Skeletal muscle tissue (tissue), 4 donors: ENCODE measurements around the gene SCN4A. TPM values are rescaled to one million over a fixed set of nuclear protein-coding genes. Genes with fewer than 3 reads are reported as not detected.
"Not testable (repeated sequence)": the region's sequence is repeated elsewhere in the genome, so short reads cannot be mapped to it uniquely, and the experiment has no call there.

Source experiments
- H3K27ac ChIP-seq: one replicate; pipeline ENCODE4 v1.7.0; 2013; ENCODE audit warnings: mild to moderate bottlenecking, low read depth, low read length, inconsistent platforms
- H3K27me3 ChIP-seq, 3 donors: one replicate each; pipeline ENCODE4 v1.7.0; 2013; ENCODE audit warnings: low read length in 3 of 3; ENCODE audit not compliant: control insufficient read depth in 3 of 3, insufficient read depth in 3 of 3
- H3K36me3 ChIP-seq, 3 donors: one replicate each; pipeline ENCODE4 v1.7.0; 2013; ENCODE audit warnings: low read length in 3 of 3; ENCODE audit not compliant: control insufficient read depth in 3 of 3, insufficient read depth in 3 of 3
- H3K4me1 ChIP-seq, 3 donors: one replicate each; pipeline ENCODE4 v1.7.0; 2013; ENCODE audit warnings: low read length in 3 of 3, mild to moderate bottlenecking in 3 of 3; ENCODE audit not compliant: control insufficient read depth in 3 of 3, insufficient read depth in 3 of 3
- H3K4me3 ChIP-seq, 3 donors: one replicate each; pipeline ENCODE4 v1.7.0; 2013; ENCODE audit warnings: low read length in 3 of 3
- H3K9ac ChIP-seq, 3 donors: one replicate each; pipeline ENCODE4 v1.7.0; 2013; ENCODE audit warnings: low read length in 3 of 3, mild to moderate bottlenecking in 3 of 3, moderate library complexity in 2 of 3, low read depth in 1 of 3
- H3K9me3 ChIP-seq, 3 donors: one replicate each; pipeline ENCODE4 v1.7.0; 2013; ENCODE audit warnings: low read length in 3 of 3; ENCODE audit not compliant: control insufficient read depth in 3 of 3
- total RNA-seq: library from RNA; depleted of rRNA; stranded (reverse); fragments of >200 nt; gene quantifications from one replicate; pipeline ENCODE4 v1.2.3, GENCODE V29; 2014
- donor health status: Osteomylitis.

The SCN4A gene
- total RNA-seq, result 32.9 TPM

DNA sequence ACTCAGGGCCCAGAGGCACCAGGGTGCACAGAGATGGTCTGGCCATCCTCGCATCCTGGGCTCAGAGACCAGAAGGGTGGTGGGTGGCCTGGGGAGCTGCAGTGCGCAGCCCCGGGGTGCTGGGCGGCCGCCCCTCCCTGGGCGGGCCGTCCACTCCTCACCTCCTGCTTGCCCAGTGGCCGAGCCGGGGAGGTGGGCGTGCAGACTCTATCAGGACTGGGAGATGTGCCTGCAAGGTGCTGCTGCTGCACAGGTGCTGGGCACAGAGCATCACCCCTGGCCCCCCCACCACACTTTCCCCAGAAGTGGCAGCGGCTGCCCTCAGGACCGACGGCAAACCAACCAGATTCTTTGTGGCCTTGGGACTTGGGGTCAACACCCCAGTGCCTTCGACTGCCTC is at the start of gene SCN4A:
Gene SCN4A, minus strand, starts transcription at position 123 of the 400 bp plus-strand sequence. Its CDS starts 77 bp downstream, at position 46.
- H3K4me1 ChIP-seq, result peaks cover 50 to 68% (median 53%) of the 10 kb centered on the region in 3 donors
- peak within 1 kb of the TSS in 2 of 3 donors; percentile 34 to 76 for H3K9ac ChIP-seq
- H3K4me3 ChIP-seq, result peak within 1 kb of the TSS in 1 of 3 donors; percentile 22
- H3K9me3 ChIP-seq, result no peaks in the 10 kb centered on the region
- peaks cover 26 to 35% (median 31%) of the 10 kb centered on the region in 3 donors for H3K36me3 ChIP-seq
- no peaks in the 10 kb centered on the region for H3K27me3 ChIP-seq
- peak within 1 kb of the TSS; percentile 90 for H3K27ac ChIP-seq

DNA sequence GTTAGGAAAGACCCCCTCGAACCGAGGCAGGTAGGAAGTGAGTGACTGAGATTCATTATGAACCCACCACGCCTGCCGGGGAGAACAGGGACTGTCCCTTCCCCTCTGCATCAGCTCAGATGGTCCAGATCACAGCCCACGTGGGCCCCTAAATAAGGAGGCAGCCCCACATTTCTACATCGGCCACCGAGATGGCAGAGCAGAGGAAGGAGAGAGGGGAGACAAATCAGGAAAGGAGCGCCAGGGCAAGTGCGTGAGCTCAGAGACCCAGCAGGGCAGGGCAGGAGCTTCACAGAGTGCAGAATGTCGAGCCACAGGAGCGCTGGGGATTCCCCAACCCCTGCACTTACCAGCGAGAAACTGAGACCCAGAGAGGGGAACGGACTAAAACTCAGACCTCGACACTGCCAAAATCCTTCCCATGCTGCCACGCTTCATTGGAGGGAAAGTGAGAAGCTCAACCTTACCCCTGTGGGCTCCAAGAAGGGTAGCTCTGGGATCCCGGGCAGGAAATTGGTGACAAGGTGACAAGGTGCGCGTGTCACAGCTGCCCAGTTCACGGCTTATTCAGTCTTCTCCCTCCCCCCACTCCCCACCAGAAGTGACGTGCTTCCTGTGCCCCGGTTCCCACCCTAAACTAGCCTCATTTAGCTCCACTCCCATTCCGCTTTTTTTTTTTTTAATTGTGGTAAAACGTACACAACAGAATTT is 47.5 kb upstream of the SCN4A start, which contains the start of gene ICAM2:
Gene ICAM2, minus strand, starts transcription at position 578 of the 711 bp plus-strand sequence. CDS start 13,942 bp downstream, outside the sequence.
- Histone ChIP-seq H3K4me1 (peaks cover 5 to 19% (median 12%) of the 10 kb centered on the region in 3 donors), H3K9ac (peak within 1 kb of the TSS; percentile 78 to 86 (median 81))

DNA sequence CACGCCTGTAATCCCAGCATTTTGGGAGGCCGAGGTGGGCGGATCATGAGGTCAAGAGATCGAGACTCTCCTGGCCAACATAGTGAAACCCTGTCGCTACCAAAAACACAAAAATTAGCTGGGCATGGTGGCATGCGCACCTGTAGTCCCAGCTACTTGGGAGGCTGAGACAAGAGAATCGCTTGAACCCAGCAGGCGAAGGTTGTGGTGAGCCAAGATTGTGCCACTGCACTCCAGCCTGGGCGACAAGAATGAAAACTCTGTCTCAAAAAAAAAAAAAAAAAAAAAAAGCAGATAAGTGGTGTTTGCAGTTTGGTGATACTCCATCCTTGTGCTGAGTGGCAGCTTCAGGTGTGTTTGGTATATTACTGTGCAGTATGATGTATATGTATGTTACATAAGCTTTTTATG is 46.8 kb upstream of the SCN4A start:
- H3K27ac ChIP-seq, result peak overlapping the region; percentile 77
- H3K4me3 ChIP-seq, result peak overlapping the region; percentile 72 to 89 (median 77)
- H3K36me3 ChIP-seq, H3K27me3 ChIP-seq, H3K9me3 ChIP-seq: not testable (repeated sequence)
- peak overlapping the region; percentile 78 to 86 (median 81) for H3K9ac ChIP-seq
- H3K4me1 ChIP-seq, result peaks cover 5 to 19% (median 9%) of the 10 kb centered on the region in 3 donors

More for the DNA sequence above, 47.5 kb upstream of the SCN4A start, which contains the start of gene ICAM2:
- Histone ChIP-seq H3K9me3 (no peaks in the 10 kb centered on the region), H3K27ac (peak within 1 kb of the TSS; percentile 77), H3K4me3 (peak within 1 kb of the TSS; percentile 72 to 89 (median 77)), H3K36me3 (no peaks in the 10 kb centered on the region), H3K27me3 (no peaks in the 10 kb centered on the region)

DNA sequence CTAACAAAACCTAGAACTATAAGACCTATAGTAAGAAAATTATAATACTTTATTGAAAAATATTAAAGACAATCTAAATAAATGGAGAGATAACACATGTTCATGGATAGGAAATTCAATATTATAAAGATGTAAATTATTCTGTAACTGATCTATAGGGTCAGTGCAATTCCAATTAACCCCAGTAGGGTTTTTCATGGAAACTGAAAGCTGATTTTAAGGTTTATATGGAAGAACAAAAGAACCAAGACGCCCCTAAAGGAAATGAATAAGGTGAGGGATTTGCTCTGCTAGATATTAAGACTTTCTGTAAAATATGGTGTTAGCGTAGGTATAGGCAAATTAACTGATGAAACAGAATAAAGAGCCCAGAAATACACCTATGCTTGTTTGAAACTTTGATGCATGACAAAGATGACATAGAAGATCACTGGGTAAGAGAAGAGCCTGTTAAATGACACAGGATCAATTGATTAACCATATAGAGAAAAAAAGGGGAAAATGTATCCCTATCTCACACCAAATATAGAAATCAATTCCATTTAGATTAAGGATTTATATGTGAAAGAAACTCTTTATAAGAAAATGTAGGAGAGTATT is 44.8 kb upstream of the SCN4A start:
- Histone ChIP-seq H3K27ac (no peak overlapping the region), H3K4me1 (peaks cover 5 to 19% (median 9%) of the 10 kb centered on the region in 3 donors), H3K9ac (no peak overlapping the region), H3K36me3 (no peaks in the 10 kb centered on the region), H3K27me3 (no peaks in the 10 kb centered on the region), H3K4me3 (peak overlapping the region in 1 of 3 donors; percentile 9), H3K9me3 (no peaks in the 10 kb centered on the region)

DNA sequence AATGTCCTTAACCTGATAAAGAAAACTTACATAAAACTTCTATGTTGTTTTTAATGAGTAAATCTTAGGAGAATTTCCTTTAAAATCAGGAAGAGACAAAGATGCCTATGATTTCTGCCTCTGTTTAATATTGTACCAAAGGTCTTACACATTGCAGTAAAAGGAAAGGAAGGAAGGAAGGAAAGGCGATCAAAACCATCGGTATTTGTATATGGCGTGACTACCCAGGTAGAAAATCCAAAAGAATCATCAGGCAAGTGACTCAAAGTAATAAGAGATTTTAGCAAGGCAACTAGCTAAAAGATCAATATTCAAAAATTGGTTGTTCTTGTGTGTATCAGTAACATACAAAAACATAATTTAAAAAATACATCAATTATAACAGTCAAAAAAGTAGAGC is 44.3 kb upstream of the SCN4A start:
- no peak overlapping the region for H3K9ac ChIP-seq
- no peak overlapping the region for H3K4me3 ChIP-seq
- H3K4me1 ChIP-seq, result peaks cover 5 to 19% (median 9%) of the 10 kb centered on the region in 3 donors
- H3K9me3 ChIP-seq, result no peaks in the 10 kb centered on the region
- H3K27ac ChIP-seq, result peak overlapping the region; percentile 54
- no peaks in the 10 kb centered on the region for H3K27me3 ChIP-seq
- no peaks in the 10 kb centered on the region for H3K36me3 ChIP-seq

DNA sequence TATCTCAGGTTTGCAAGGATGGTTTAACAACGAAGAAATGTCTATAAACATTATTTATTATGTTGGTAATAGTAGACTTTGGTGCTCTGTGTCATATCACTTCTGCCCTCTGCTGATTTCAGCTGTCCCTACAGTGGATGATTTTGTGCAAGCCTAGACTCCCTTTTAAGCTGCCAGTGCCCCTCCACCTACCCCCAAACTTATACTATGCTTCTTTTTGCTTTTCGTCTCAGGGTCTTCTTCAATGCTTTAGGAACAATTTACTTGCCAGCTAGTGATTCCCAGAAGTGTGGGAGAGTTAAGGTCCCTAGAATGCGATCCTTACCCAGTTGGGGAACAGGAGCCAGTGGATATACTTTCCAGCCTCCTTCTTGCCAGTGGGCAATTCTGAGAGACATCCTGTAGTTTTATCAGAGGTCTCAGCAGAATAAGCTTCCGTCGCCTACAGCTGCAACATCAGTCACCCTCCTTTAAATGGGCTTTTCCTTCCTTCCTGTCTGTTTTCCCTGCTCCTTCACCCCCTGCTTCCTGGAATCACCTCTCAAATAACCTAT is 43.6 kb upstream of the SCN4A start:
- H3K9me3 ChIP-seq, result no peaks in the 10 kb centered on the region
- H3K4me1 ChIP-seq, result peaks cover 5 to 19% (median 9%) of the 10 kb centered on the region in 3 donors
- H3K36me3 ChIP-seq, result no peaks in the 10 kb centered on the region
- peak overlapping the region in 1 of 3 donors; percentile 36 for H3K9ac ChIP-seq
- H3K4me3 ChIP-seq, result peak overlapping the region in 1 of 3 donors; percentile 24
- H3K27me3 ChIP-seq, result no peaks in the 10 kb centered on the region
- peak overlapping the region; percentile 54 for H3K27ac ChIP-seq

DNA sequence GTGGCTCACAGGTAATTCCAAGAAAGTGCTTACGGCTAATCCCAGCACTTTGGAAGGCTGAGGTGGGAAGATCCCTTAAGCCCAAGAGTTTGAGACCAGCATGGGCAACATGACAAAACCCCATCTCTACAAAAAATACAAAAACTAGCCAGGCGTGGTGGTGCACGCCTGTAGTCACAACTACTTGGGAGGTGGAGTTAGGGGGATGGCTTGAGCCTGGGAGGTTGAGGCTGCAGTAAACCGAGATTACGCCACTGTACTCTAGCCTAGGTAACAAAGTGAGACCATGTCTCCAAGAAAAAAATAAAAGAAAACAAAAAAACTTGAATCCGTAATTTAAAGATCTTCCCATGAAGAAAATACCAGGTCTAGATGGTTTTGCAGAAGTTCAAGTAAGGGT is 42.7 kb upstream of the SCN4A start:
- Histone ChIP-seq H3K9me3 (no peaks in the 10 kb centered on the region), H3K27me3 (no peaks in the 10 kb centered on the region), H3K4me1 (peaks cover 5 to 10% (median 5%) of the 10 kb centered on the region in 3 donors), H3K27ac (no peak overlapping the region), H3K36me3 (no peaks in the 10 kb centered on the region), H3K9ac (no peak overlapping the region), H3K4me3 (no peak overlapping the region)

DNA sequence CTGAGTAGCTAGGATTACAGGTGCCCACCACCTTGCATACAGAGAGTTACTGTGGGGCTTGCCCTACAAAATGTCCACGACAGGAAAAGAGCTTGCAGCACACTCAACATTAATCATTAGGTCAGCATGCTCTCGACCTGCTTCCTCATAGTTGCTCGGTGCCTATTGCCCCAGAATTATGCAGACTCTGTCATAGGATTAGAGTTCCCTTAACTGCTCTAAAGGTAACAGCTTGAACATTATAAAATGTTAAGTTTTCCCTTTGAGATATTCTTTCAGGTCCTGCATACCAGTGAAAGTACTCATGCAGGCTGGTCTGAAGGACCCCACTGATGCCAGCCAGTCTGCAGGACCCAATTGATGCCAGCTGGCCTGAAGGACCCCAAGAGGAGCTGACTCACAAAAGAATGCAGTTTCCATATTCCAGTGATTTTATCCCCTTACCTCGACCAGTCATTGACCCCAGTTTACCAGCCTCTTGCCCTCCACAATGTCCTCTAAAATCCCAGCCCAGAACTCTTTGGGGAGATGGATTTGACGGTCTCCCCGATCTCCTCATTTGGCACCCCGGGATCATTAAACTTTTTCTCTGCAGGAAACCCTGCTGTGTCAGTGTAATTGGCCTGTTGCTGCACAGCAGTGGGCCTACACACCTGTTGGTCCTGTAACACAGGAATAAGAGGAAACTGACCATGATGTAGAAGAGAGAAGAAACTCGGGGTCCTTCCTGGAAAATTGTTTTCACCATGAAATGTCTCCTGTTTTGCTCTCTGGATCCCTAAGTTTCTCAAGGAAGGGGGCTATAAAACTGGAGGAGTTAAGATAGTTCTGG is 37.1 kb upstream of the SCN4A start:
- Histone ChIP-seq H3K4me1 (peaks cover 25 to 29% (median 28%) of the 10 kb centered on the region in 3 donors), H3K27ac (no peak overlapping the region)

DNA sequence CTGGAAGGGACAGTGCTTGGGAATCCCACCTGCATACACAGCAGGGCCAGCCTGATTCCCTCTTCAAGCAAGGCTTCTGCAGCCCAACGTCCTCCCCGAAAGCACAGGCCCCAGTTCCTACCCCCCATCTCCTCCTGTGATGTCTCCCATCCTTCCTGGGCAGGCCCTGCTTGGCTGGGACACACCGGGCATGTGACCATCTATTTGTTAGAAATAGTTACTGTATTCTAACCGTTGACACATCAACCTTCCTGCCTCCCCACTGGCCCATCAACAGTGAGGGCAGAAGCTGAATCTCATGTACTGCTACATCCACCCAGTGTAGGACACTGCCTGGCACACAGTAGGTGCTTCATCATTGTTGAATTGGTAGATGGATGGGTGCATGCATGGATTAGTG is 36.1 kb upstream of the SCN4A start:
- H3K9me3 ChIP-seq, result no peaks in the 10 kb centered on the region
- no peak overlapping the region for H3K4me3 ChIP-seq
- peaks cover 0 to 1% (median 0%) of the 10 kb centered on the region in 3 donors for H3K27me3 ChIP-seq
- H3K27ac ChIP-seq, result no peak overlapping the region
- H3K36me3 ChIP-seq, result peaks cover 0 to 3% (median 0%) of the 10 kb centered on the region in 3 donors
- H3K9ac ChIP-seq, result no peak overlapping the region
- peaks cover 26 to 29% (median 28%) of the 10 kb centered on the region in 3 donors for H3K4me1 ChIP-seq

More for the DNA sequence above, 37.1 kb upstream of the SCN4A start:
- no peak overlapping the region for H3K9ac ChIP-seq
- no peak overlapping the region for H3K4me3 ChIP-seq
- no peaks in the 10 kb centered on the region for H3K9me3 ChIP-seq
- no peaks in the 10 kb centered on the region for H3K36me3 ChIP-seq
- no peaks in the 10 kb centered on the region for H3K27me3 ChIP-seq
